ENCODE data around the gene OXSR1. TPM values are rescaled to one million over a fixed set of nuclear protein-coding genes. Genes with fewer than 3 reads are reported as not detected.
"Not testable (repeated sequence)": the region's sequence is repeated elsewhere in the genome, so short reads cannot be mapped to it uniquely, and the experiment has no call there.

Gene OXSR1
- total RNA-seq, 4 donors from 2014 or later: 12.9 to 45.6 (median 39.5) TPM

- Histone ChIP-seq H3K4me3 (no peak overlapping the region), H3K36me3 (no peaks in the 10 kb centered on the region), H3K27me3 (no peaks in the 10 kb centered on the region), H3K4me1 (no peaks in the 10 kb centered on the region), H3K27ac (no peak overlapping the region), H3K9me3 (no peaks in the 10 kb centered on the region)
- intact Hi-C loops (cut with DNase I; ENCODE audit: low total_unique reads): no loop called here
- TF ChIP-seq CTCF (IDR thresholded peaks at IDR 0.05): no peak
- TF ChIP-seq POLR2A (IDR thresholded peaks at IDR 0.05): no peak
- DNase-seq: no peak
Observed at GRCh38 chr3:38155825-38156224, 9.5 kb upstream of the OXSR1 start.

GRCh38 chr3:38157117-38157516, 8.2 kb upstream of the OXSR1 start:
- Histone ChIP-seq H3K36me3 (no peaks in the 10 kb centered on the region), H3K27me3 (no peaks in the 10 kb centered on the region), H3K4me3 (no peak overlapping the region), H3K9me3 (no peaks in the 10 kb centered on the region), H3K4me1 (no peaks in the 10 kb centered on the region), H3K27ac (no peak overlapping the region)
- no peak for TF ChIP-seq POLR2A (IDR thresholded peaks at IDR 0.05)
- no peak for TF ChIP-seq CTCF (IDR thresholded peaks at IDR 0.05)
- intact Hi-C loops (cut with DNase I; ENCODE audit: low total_unique reads): no loop called here
- DNase-seq: no peak

GRCh38 chr3:38157595-38157994, 7.7 kb upstream of the OXSR1 start:
- TF ChIP-seq CTCF (IDR thresholded peaks at IDR 0.05) (no peak), POLR2A (IDR thresholded peaks at IDR 0.05) (no peak)
- no peaks in the 10 kb centered on the region for H3K4me1 ChIP-seq
- H3K27ac ChIP-seq: no peak overlapping the region
- no peak overlapping the region for H3K4me3 ChIP-seq
- H3K27me3 ChIP-seq: no peaks in the 10 kb centered on the region
- H3K9me3 ChIP-seq: no peaks in the 10 kb centered on the region
- H3K36me3 ChIP-seq: no peaks in the 10 kb centered on the region
- intact Hi-C loops (cut with DNase I; ENCODE audit: low total_unique reads): no loop called here
- no peak for DNase-seq

GRCh38 chr3:38158472-38158871, 6.9 kb upstream of the OXSR1 start:
- Histone ChIP-seq H3K4me1 (no peaks in the 10 kb centered on the region), H3K27ac (no peak overlapping the region), H3K9me3 (no peaks in the 10 kb centered on the region), H3K27me3 (no peaks in the 10 kb centered on the region), H3K36me3 (no peaks in the 10 kb centered on the region), H3K4me3 (no peak overlapping the region)
- no peak for DNase-seq
- intact Hi-C loops (cut with DNase I; ENCODE audit: low total_unique reads): no loop called here
- no peak for TF ChIP-seq CTCF (IDR thresholded peaks at IDR 0.05)
- no peak for TF ChIP-seq POLR2A (IDR thresholded peaks at IDR 0.05)

- H3K27ac ChIP-seq; H3K4me1 ChIP-seq; H3K27me3 ChIP-seq; H3K4me3 ChIP-seq; DNase-seq; H3K9me3 ChIP-seq; intact Hi-C loops (cut with DNase I; ENCODE audit: low total_unique reads); H3K36me3 ChIP-seq: not testable (repeated sequence)
Observed at GRCh38 chr3:38160704-38161103, 4.6 kb upstream of the OXSR1 start.

Data from uterus (tissue), 4 donors.